ENCODE measurements around the gene RASSF3.
A peak's percentile ranks its signal among the peaks of the same experiment; 100 is the strongest.

Gene RASSF3

GRCh38 chr12:64590183-64590582 lies 20.1 kb upstream of the RASSF3 start:
- no peak overlapping the region for H3K4me3 ChIP-seq (ENCODE audit: control insufficient read depth, low read depth, low read length)
- DNase-seq (ENCODE audit: low read depth): no peak
- TF ChIP-seq, protein P1, sequence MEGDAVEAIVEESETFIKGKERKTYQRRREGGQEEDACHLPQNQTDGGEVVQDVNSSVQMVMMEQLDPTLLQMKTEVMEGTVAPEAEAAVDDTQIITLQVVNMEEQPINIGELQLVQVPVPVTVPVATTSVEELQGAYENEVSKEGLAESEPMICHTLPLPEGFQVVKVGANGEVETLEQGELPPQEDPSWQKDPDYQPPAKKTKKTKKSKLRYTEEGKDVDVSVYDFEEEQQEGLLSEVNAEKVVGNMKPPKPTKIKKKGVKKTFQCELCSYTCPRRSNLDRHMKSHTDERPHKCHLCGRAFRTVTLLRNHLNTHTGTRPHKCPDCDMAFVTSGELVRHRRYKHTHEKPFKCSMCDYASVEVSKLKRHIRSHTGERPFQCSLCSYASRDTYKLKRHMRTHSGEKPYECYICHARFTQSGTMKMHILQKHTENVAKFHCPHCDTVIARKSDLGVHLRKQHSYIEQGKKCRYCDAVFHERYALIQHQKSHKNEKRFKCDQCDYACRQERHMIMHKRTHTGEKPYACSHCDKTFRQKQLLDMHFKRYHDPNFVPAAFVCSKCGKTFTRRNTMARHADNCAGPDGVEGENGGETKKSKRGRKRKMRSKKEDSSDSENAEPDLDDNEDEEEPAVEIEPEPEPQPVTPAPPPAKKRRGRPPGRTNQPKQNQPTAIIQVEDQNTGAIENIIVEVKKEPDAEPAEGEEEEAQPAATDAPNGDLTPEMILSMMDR (conservative IDR thresholded peaks at IDR 0.05; ENCODE audit: control insufficient read depth, insufficient read depth, low read depth, low read length): no peak

GRCh38 chr12:64595863-64596793 lies 14.2 kb upstream of the RASSF3 start:
- TF ChIP-seq, protein P1 (conservative IDR thresholded peaks at IDR 0.05; ENCODE audit: control insufficient read depth, insufficient read depth, low read depth, low read length): no peak
- no peak for DNase-seq (ENCODE audit: low read depth)
- H3K4me3 ChIP-seq (ENCODE audit: control insufficient read depth, low read depth, low read length): no peak overlapping the region

DNA sequence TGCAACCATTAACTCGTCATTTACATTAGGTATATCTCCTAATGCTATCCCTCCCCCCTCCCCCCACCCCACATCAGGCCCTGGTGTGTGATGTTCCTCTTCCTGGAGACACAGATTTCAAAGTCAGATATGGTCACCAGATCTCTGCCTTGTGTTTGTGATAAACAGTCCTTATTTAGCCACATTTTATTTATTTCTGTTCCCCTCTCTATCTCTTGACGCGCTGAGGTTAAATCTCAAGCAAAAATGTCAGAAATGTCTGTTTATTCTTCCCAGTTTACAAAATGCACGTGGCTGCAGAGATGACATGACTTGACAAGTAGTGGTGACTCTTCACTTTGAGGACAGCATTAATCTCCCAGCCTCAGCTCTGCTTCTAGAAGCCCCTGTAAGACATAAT lies 11.5 kb upstream of the RASSF3 start:
- H3K4me3 ChIP-seq (ENCODE audit: control insufficient read depth, low read depth, low read length): no peak overlapping the region
- TF ChIP-seq, protein P1 (conservative IDR thresholded peaks at IDR 0.05; ENCODE audit: control insufficient read depth, insufficient read depth, low read depth, low read length): no peak

GRCh38 chr12:64600164-64600561 lies 10.1 kb upstream of the RASSF3 start:
- TF ChIP-seq, protein P1 (conservative IDR thresholded peaks at IDR 0.05; ENCODE audit: control insufficient read depth, insufficient read depth, low read depth, low read length): no peak
- DNase-seq (ENCODE audit: low read depth): no peak

More for the DNA sequence above, 11.5 kb upstream of the RASSF3 start:
- DNase-seq (ENCODE audit: low read depth): no peak

GRCh38 chr12:64603183-64603841 lies 7.0 kb upstream of the RASSF3 start:
- TF ChIP-seq, protein P1 (conservative IDR thresholded peaks at IDR 0.05; ENCODE audit: control insufficient read depth, insufficient read depth, low read depth, low read length): no peak
- DNase-seq (ENCODE audit: low read depth): no peak
- H3K4me3 ChIP-seq (ENCODE audit: control insufficient read depth, low read depth, low read length): no peak overlapping the region

More at GRCh38 chr12:64600164-64600561, 10.1 kb upstream of the RASSF3 start:
- H3K4me3 ChIP-seq (ENCODE audit: control insufficient read depth, low read depth, low read length): no peak overlapping the region

- DNase-seq (ENCODE audit: low read depth): peak; percentile 67
Observed at GRCh38 chr12:64608901-64609535, 1.3 kb upstream of the RASSF3 start.

More at GRCh38 chr12:64608901-64609535, 1.3 kb upstream of the RASSF3 start:
- TF ChIP-seq, protein P1 (conservative IDR thresholded peaks at IDR 0.05; ENCODE audit: control insufficient read depth, insufficient read depth, low read depth, low read length): peak; percentile 8
- peak overlapping the region; percentile 70 for H3K4me3 ChIP-seq (ENCODE audit: control insufficient read depth, low read depth, low read length)

Data from fibroblast of mammary gland (primary cell).